HCT116 (cell line): Measurements from ENCODE around the gene KLHL6.

ENCODE experiments used
- EZH2phosphoT487 ChIP-seq: fragments of 200-600 bp; IDR thresholded peaks from 2 replicates; pipeline ENCODE4 v1.6.1; 2018; ENCODE audit warnings: antibody characterized with exemption, borderline replicate concordance
- POLR2A ChIP-seq: IDR thresholded peaks from 2 replicates; pipeline ENCODE4 v1.7.0; 2011; ENCODE audit warnings: borderline replicate concordance; ENCODE audit not compliant: insufficient read depth, insufficient read length; ENCODE audit errors: extremely low read depth
- POLR2AphosphoS5 ChIP-seq: IDR thresholded peaks from 2 replicates; pipeline ENCODE4 v1.6.1; 2011; ENCODE audit warnings: mild to moderate bottlenecking, low read depth, low read length, moderate library complexity
- SP1 ChIP-seq: IDR thresholded peaks from 2 replicates; pipeline ENCODE4 v1.6.1; 2012; ENCODE audit warnings: low read depth
- YY1 ChIP-seq: IDR thresholded peaks from 2 replicates; pipeline ENCODE4 v1.6.1; 2011; ENCODE audit warnings: low read length, low read depth, moderate library complexity, mild to moderate bottlenecking; ENCODE audit not compliant: insufficient replicate concordance; ENCODE audit errors: extremely low read depth
- TF ChIP-seq, protein P1 (sequence below): IDR thresholded peaks from 2 replicates; pipeline ENCODE4 v1.6.1; 2012
- TF ChIP-seq, protein P2 (sequence below), 3 experiments: fragments of 200-600 bp in 1 of 3; sonication (generic) in 1 of 3; IDR thresholded peaks in 2 of 3; conservative IDR thresholded peaks in 1 of 3; 2 replicates each; pipeline ENCODE4 v1.5.1; 2012 to 2017; ENCODE audit warnings: low read depth in 2 of 3, low read length in 2 of 3, antibody characterized with exemption in 1 of 3, borderline replicate concordance in 1 of 3, control low read depth in 1 of 3, mild to moderate bottlenecking in 1 of 3, mixed read lengths in 1 of 3, mixed run types in 1 of 3, moderate library complexity in 1 of 3; ENCODE audit not compliant: insufficient read depth in 1 of 3
- TF ChIP-seq, protein P3 (sequence below): IDR thresholded peaks from 2 replicates; pipeline ENCODE4 v1.6.1; 2012; ENCODE audit warnings: low read depth

DNA sequence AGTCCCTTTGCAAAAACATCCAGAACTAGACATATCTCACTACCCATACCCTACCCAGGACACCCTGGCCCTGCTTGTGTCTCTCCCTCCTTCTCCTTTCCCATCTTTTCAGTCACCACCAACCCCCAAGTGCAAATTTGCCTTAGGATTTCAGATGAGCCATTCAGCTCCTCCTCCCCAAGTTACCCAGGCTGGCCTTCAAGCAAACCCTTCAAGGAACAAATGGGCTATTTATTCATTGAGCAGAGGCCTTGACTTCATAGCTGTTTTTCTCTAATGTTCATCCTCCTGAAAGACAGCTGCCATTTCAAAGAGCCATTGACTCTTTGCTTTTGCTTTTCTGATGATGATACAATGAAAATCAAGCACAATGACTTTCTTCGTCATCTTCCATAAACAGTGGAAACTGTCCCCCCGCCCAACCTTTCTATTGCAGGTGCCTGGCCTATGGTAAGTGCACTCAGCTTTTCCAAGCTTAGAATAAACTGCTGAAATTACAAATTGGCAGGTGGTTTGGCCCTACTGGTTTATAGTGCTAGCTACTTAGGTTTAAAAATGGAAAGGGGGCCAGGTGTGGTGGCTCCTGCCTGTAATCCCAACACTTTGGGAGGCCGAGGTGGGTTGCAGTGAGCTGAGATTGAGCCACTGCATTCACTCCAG is 26.1 kb upstream of the KLHL6 start:
- TF ChIP-seq, protein P1, sequence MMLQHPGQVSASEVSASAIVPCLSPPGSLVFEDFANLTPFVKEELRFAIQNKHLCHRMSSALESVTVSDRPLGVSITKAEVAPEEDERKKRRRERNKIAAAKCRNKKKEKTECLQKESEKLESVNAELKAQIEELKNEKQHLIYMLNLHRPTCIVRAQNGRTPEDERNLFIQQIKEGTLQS: no peak
- TF ChIP-seq, protein P2, sequence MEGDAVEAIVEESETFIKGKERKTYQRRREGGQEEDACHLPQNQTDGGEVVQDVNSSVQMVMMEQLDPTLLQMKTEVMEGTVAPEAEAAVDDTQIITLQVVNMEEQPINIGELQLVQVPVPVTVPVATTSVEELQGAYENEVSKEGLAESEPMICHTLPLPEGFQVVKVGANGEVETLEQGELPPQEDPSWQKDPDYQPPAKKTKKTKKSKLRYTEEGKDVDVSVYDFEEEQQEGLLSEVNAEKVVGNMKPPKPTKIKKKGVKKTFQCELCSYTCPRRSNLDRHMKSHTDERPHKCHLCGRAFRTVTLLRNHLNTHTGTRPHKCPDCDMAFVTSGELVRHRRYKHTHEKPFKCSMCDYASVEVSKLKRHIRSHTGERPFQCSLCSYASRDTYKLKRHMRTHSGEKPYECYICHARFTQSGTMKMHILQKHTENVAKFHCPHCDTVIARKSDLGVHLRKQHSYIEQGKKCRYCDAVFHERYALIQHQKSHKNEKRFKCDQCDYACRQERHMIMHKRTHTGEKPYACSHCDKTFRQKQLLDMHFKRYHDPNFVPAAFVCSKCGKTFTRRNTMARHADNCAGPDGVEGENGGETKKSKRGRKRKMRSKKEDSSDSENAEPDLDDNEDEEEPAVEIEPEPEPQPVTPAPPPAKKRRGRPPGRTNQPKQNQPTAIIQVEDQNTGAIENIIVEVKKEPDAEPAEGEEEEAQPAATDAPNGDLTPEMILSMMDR (IDR thresholded peaks at IDR 0.05 in 2 of 3, conservative IDR thresholded peaks at IDR 0.05 in 1 of 3; ENCODE audit: borderline replicate concordance in 1 of 3, insufficient read depth in 1 of 3, low read depth in 2 of 3, low read length in 2 of 3): no peak
- no peak for TF ChIP-seq POLR2A
- TF ChIP-seq, protein P3, sequence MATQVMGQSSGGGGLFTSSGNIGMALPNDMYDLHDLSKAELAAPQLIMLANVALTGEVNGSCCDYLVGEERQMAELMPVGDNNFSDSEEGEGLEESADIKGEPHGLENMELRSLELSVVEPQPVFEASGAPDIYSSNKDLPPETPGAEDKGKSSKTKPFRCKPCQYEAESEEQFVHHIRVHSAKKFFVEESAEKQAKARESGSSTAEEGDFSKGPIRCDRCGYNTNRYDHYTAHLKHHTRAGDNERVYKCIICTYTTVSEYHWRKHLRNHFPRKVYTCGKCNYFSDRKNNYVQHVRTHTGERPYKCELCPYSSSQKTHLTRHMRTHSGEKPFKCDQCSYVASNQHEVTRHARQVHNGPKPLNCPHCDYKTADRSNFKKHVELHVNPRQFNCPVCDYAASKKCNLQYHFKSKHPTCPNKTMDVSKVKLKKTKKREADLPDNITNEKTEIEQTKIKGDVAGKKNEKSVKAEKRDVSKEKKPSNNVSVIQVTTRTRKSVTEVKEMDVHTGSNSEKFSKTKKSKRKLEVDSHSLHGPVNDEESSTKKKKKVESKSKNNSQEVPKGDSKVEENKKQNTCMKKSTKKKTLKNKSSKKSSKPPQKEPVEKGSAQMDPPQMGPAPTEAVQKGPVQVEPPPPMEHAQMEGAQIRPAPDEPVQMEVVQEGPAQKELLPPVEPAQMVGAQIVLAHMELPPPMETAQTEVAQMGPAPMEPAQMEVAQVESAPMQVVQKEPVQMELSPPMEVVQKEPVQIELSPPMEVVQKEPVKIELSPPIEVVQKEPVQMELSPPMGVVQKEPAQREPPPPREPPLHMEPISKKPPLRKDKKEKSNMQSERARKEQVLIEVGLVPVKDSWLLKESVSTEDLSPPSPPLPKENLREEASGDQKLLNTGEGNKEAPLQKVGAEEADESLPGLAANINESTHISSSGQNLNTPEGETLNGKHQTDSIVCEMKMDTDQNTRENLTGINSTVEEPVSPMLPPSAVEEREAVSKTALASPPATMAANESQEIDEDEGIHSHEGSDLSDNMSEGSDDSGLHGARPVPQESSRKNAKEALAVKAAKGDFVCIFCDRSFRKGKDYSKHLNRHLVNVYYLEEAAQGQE: no peak
- no peak for TF ChIP-seq YY1
- no peak for TF ChIP-seq EZH2phosphoT487
- TF ChIP-seq SP1: no peak
- no peak for TF ChIP-seq POLR2AphosphoS5
